T-cell (primary cell): ENCODE results near the gene CEP57L1. TPM values are rescaled to one million over a fixed set of nuclear protein-coding genes. Genes with fewer than 3 reads are reported as not detected.
"Not testable (repeated sequence)": the region's sequence is repeated elsewhere in the genome, so short reads cannot be mapped to it uniquely, and the experiment has no call there.

Experiments
- ATAC-seq, 4 experiments: fragments of 200-7000 bp in 3 of 4; fragments of 150-1000 bp in 1 of 4; cut with Tn5 transposase; replicated peaks in 1 of 4; 1 replicate in 3 of 4; 2 replicates in 1 of 4; pipeline ENCODE4 v1.10.0; 2021; ENCODE audit warnings: moderate library complexity in 3 of 4, mild to moderate bottlenecking in 2 of 4, moderate number of reproducible peaks in 1 of 4
- CTCF ChIA-PET, 2 donors: fragments of 300-600 bp; sonication (Branson Sonifier 250); formaldehyde crosslinking; loops; one replicate each; lab custom pipeline; 2022; ENCODE audit warnings: antibody characterized with exemption in 2 of 2; lab: Charles Lee
- POLR2A ChIA-PET, 2 donors: fragments of 300-600 bp; sonication (Branson Sonifier 250); formaldehyde crosslinking; loops; one replicate each; lab custom pipeline; 2022; ENCODE audit warnings: antibody characterized with exemption in 2 of 2; lab: Charles Lee
- DNase-seq, 35 experiments: peaks; one replicate each; pipeline versions ENCODE4 v3.0.0 to v3.0.0-alpha.2; 2013 to 2023
- H3K27ac ChIP-seq: one replicate; pipeline ENCODE4 v1.5.1; 2013; ENCODE audit warnings: low read length
- H3K27me3 ChIP-seq, 2 experiments: replicated peaks in 1 of 2; 1 replicate in 1 of 2; 2 replicates in 1 of 2; pipeline versions ENCODE4 v1.6.1 to v1.7.0; 2013; ENCODE audit warnings: low read length in 1 of 2, mixed read lengths in 1 of 2; ENCODE audit not compliant: control insufficient read depth in 2 of 2, insufficient read depth in 2 of 2; ENCODE audit errors: extremely low read depth in 1 of 2
- H3K36me3 ChIP-seq, 2 donors: 1 replicate in 1 of 2; 2 replicates in 1 of 2; pipeline versions ENCODE4 v1.6.1 to v1.7.0; 2013; ENCODE audit warnings: low read length in 1 of 2; ENCODE audit not compliant: control insufficient read depth in 2 of 2, insufficient read depth in 1 of 2; ENCODE audit errors: extremely low read depth in 1 of 2
- H3K4me1 ChIP-seq, 2 experiments: 1 replicate in 1 of 2; 2 replicates in 1 of 2; pipeline versions ENCODE4 v1.6.1 to v1.7.0; 2013; ENCODE audit warnings: low read length in 2 of 2, mixed read lengths in 1 of 2; ENCODE audit not compliant: insufficient read depth in 2 of 2, control insufficient read depth in 1 of 2; ENCODE audit errors: extremely low read depth in 1 of 2
- H3K4me3 ChIP-seq, 2 donors: 1 replicate in 1 of 2; 2 replicates in 1 of 2; pipeline versions ENCODE4 v1.5.1 to v1.7.0; 2013; ENCODE audit warnings: mild to moderate bottlenecking in 2 of 2, low read length in 1 of 2, moderate library complexity in 1 of 2; ENCODE audit not compliant: control insufficient read depth in 1 of 2; ENCODE audit errors: extremely low read depth in 1 of 2
- H3K9me3 ChIP-seq: 2 replicates; pipeline ENCODE4 v1.7.0; 2013
- H3K27ac Mint-ChIP-seq, 2 donors: one replicate each; pipeline ENCODE4 v1.8.0; 2020 to 2021; ENCODE audit warnings: mild to moderate bottlenecking in 2 of 2, mixed read lengths in 2 of 2
- H3K27me3 Mint-ChIP-seq, 2 donors: one replicate each; pipeline ENCODE4 v1.8.0; 2021 to 2022; ENCODE audit warnings: mixed read lengths in 2 of 2
- H3K36me3 Mint-ChIP-seq: one replicate; pipeline ENCODE4 v1.8.0; 2021; ENCODE audit warnings: mixed read lengths
- H3K4me1 Mint-ChIP-seq, 3 donors: one replicate each; pipeline ENCODE4 v1.8.0; 2020 to 2022; ENCODE audit warnings: mixed read lengths in 3 of 3, mild to moderate bottlenecking in 1 of 3
- H3K4me3 Mint-ChIP-seq, 3 donors: one replicate each; pipeline ENCODE4 v1.8.0; 2020 to 2022; ENCODE audit warnings: mild to moderate bottlenecking in 3 of 3, mixed read lengths in 3 of 3, moderate library complexity in 3 of 3
- H3K9me3 Mint-ChIP-seq, 3 donors: one replicate each; pipeline ENCODE4 v1.8.0; 2020 to 2022; ENCODE audit warnings: mixed read lengths in 3 of 3
- WGBS: methylation state at CpG from one replicate; pipeline ENCODE4 v1.1.5; 2013; ENCODE audit warnings: missing lambda C conversion rate; ENCODE audit not compliant: insufficient coverage; 5-methylcytosine and 5-hydroxymethylcytosine counted together
- total RNA-seq, 35 experiments: library from RNA in 6 of 35; stranded (reverse) in 6 of 35; fragments of 120-200 nt in 1 of 35; gene quantifications; one replicate each; pipeline versions ENCODE4 v1.2.1 to v1.2.4 and lab custom pipeline; 2013 to 2026

Gene CEP57L1
- total RNA-seq, 5 donors from 2014 or later (not counting 1 experiment from before 2014, with no cell fraction given) = 5.2 to 7.9 (median 5.9) TPM

GRCh38 chr6:109084146-109084545, 11.2 kb upstream of the CEP57L1 start:
- H3K4me1 ChIP-seq, ATAC-seq, H3K4me3 Mint-ChIP-seq, H3K36me3 ChIP-seq, DNase-seq, H3K27me3 Mint-ChIP-seq, H3K27ac Mint-ChIP-seq, H3K36me3 Mint-ChIP-seq, H3K27me3 ChIP-seq, H3K9me3 Mint-ChIP-seq, H3K27ac ChIP-seq, H3K9me3 ChIP-seq, H3K4me3 ChIP-seq: not testable (repeated sequence)
- WGBS = no CpG with 5 or more reads among the region's 8 CpGs
- CTCF ChIA-PET = interaction anchor here in 1 of 2 donors (1.0 to 1.3 kb wide), 3 partner anchors 10 to 528 kb away, joined by 3 to 7 read pairs (median 3); no protein-coding TSS in a partner anchor
- POLR2A ChIA-PET = interaction anchor here (0.6 to 0.9 kb wide), 3 partner anchors 9 to 20 kb away, joined by 3 to 4 read pairs (median 4); no protein-coding TSS in a partner anchor
- peaks cover 5 to 11% (median 10%) of the 10 kb centered on the region in 3 donors for H3K4me1 Mint-ChIP-seq

GRCh38 chr6:109087661-109088264, 7.5 kb upstream of the CEP57L1 start:
- no peak overlapping the region for H3K4me3 Mint-ChIP-seq
- ChIA-PET CTCF (no interaction called here), POLR2A (no interaction called here)
- no peak overlapping the region for H3K27ac Mint-ChIP-seq
- Histone ChIP-seq H3K4me1 (peaks cover 0 to 7% of the 10 kb centered on the region in 2 experiments), H3K4me3 (no peak overlapping the region), H3K27me3 (no peaks in the 10 kb centered on the region), H3K36me3 (no peaks in the 10 kb centered on the region), H3K27ac (no peak overlapping the region), H3K9me3 (no peaks in the 10 kb centered on the region)
- H3K36me3 Mint-ChIP-seq = peaks cover under 1% of the 10 kb centered on the region
- DNase-seq (no peak), ATAC-seq (no peak)
- peaks cover 31 to 44% (median 43%) of the 10 kb centered on the region in 3 donors for H3K4me1 Mint-ChIP-seq
- WGBS = 100% methylated on average over 2 of the region's 5 CpGs
- H3K9me3 Mint-ChIP-seq = no peaks in the 10 kb centered on the region
- H3K27me3 Mint-ChIP-seq = no peaks in the 10 kb centered on the region

GRCh38 chr6:109088995-109089394, 6.3 kb upstream of the CEP57L1 start:
- CTCF ChIA-PET = interaction anchor here in 1 of 2 donors (0.5 to 0.6 kb wide), 3 partner anchors 75 to 1124 kb away, joined by 3 to 5 read pairs (median 4); no protein-coding TSS in a partner anchor
- no CpG with 5 or more reads among the region's 1 CpG for WGBS
- no peaks in the 10 kb centered on the region for H3K9me3 Mint-ChIP-seq
- Histone ChIP-seq H3K4me1 (peaks cover 0 to 18% of the 10 kb centered on the region in 2 experiments), H3K4me3 (no peak overlapping the region), H3K9me3 (no peaks in the 10 kb centered on the region), H3K27me3 (no peaks in the 10 kb centered on the region), H3K36me3 (no peaks in the 10 kb centered on the region), H3K27ac (no peak overlapping the region)
- ATAC-seq (no peak), DNase-seq (no peak)
- peaks cover 43 to 54% (median 54%) of the 10 kb centered on the region in 3 donors for H3K4me1 Mint-ChIP-seq
- no peak overlapping the region for H3K27ac Mint-ChIP-seq
- no peaks in the 10 kb centered on the region for H3K27me3 Mint-ChIP-seq
- no peak overlapping the region for H3K4me3 Mint-ChIP-seq
- H3K36me3 Mint-ChIP-seq = no peaks in the 10 kb centered on the region
- POLR2A ChIA-PET = no interaction called here

- Histone ChIP-seq H3K9me3 (no peaks in the 10 kb centered on the region), H3K4me1 (peaks cover 8 to 28% of the 10 kb centered on the region in 2 experiments), H3K4me3 (no peak overlapping the region), H3K27ac (no peak overlapping the region), H3K36me3 (no peaks in the 10 kb centered on the region), H3K27me3 (no peaks in the 10 kb centered on the region)
- Mint-ChIP-seq H3K4me3 (peak overlapping the region; percentile 56 to 90 (median 64)), H3K27me3 (no peaks in the 10 kb centered on the region), H3K27ac (no peak overlapping the region), H3K36me3 (no peaks in the 10 kb centered on the region), H3K4me1 (peaks cover 56 to 68% (median 65%) of the 10 kb centered on the region in 3 donors), H3K9me3 (no peaks in the 10 kb centered on the region)
- DNase-seq = peak in 1 of 35 experiments; percentile 39
- ChIA-PET CTCF (interaction anchor here (0.5 to 3.7 kb wide), 2 partner anchors 10 to 550 kb away, joined by 8 to 12 read pairs; no protein-coding TSS in a partner anchor), POLR2A (interaction anchor here in 1 of 2 donors (0.6 to 1.2 kb wide), 2 partner anchors 9 to 57 kb away, joined by 3 read pairs; no protein-coding TSS in a partner anchor)
- no peak for ATAC-seq
- 93% methylated on average over 3 of the region's 5 CpGs for WGBS
Observed at GRCh38 chr6:109091314-109092024, 3.8 kb upstream of the CEP57L1 start.

GRCh38 chr6:109092074-109092473, 3.2 kb upstream of the CEP57L1 start:
- WGBS = no CpG with 5 or more reads among the region's 1 CpG
- Mint-ChIP-seq H3K4me3 (peak overlapping the region; percentile 56 to 90 (median 64)), H3K27ac (no peak overlapping the region), H3K36me3 (no peaks in the 10 kb centered on the region), H3K4me1 (peaks cover 61 to 72% (median 69%) of the 10 kb centered on the region in 3 donors), H3K27me3 (no peaks in the 10 kb centered on the region), H3K9me3 (no peaks in the 10 kb centered on the region)
- no peak overlapping the region for H3K27ac ChIP-seq
- no peaks in the 10 kb centered on the region for H3K36me3 ChIP-seq
- H3K9me3 ChIP-seq = no peaks in the 10 kb centered on the region
- ATAC-seq = no peak
- DNase-seq = no peak
- ChIA-PET POLR2A (interaction anchor here in 1 of 2 donors (1.2 kb wide), 1 partner anchor 10 kb away, joined by 3 read pairs; no protein-coding TSS in a partner anchor), CTCF (interaction anchor here (0.5 to 3.7 kb wide), 4 partner anchors 10 to 550 kb away, joined by 3 to 12 read pairs (median 6); no protein-coding TSS in a partner anchor)
- no peaks in the 10 kb centered on the region for H3K27me3 ChIP-seq
- no peak overlapping the region for H3K4me3 ChIP-seq
- H3K4me1 ChIP-seq = peaks cover 8 to 28% of the 10 kb centered on the region in 2 experiments
